ENCODE measurements around the gene DLG2. TPM values are rescaled to one million over a fixed set of nuclear protein-coding genes. Genes with fewer than 3 reads are reported as not detected.
A peak's percentile ranks its signal among the peaks of the same experiment; 100 is the strongest.

DLG2 gene
- total and polyA plus RNA-seq, 2 donors (not counting 3 experiments of a cell fraction or from before 2014, with no cell fraction given): 0.15 to 1.1 TPM

GRCh38 chr11:83723999-83724398 lies 1903.1 kb downstream of the DLG2 start:
- Histone ChIP-seq H3K79me2 (ENCODE audit: control insufficient read depth, insufficient read depth, low read length) (no peaks in the 10 kb centered on the region), H3K27me3 (ENCODE audit: control insufficient read depth in 2 of 2, insufficient read depth in 2 of 2, low read length in 2 of 2) (peaks cover 12 to 17% of the 10 kb centered on the region in 2 experiments), H3K36me3 (ENCODE audit: control insufficient read depth in 2 of 2, extremely low read depth in 1 of 2, insufficient read depth in 2 of 2, low read length in 2 of 2) (no peaks in the 10 kb centered on the region), H4K20me1 (replicated peaks; ENCODE audit: control insufficient read depth, extremely low read depth, insufficient read depth, low read length) (no peaks in the 10 kb centered on the region), H3K9me1 (replicated peaks; ENCODE audit: control insufficient read depth, extremely low read depth, insufficient read depth, low read length) (no peaks in the 10 kb centered on the region), H3K4me1 (ENCODE audit: control insufficient read depth, extremely low read depth, insufficient read depth, low read length) (no peaks in the 10 kb centered on the region), H2AFZ (ENCODE audit: low read depth, low read length) (peak overlapping the region; percentile 39), H3K4me2 (ENCODE audit: insufficient read depth, low read length) (peak overlapping the region; percentile 64), H3K9ac (replicated peaks; ENCODE audit: extremely low read depth, insufficient read depth, low read length) (no peak overlapping the region), H3K9me3 (replicated peaks; ENCODE audit: control insufficient read depth, insufficient read depth, low read length) (no peaks in the 10 kb centered on the region), H3K4me3 (replicated peaks in 1 of 3; ENCODE audit: insufficient read depth in 1 of 3, low read depth in 1 of 3, low read length in 3 of 3) (peak overlapping the region in 2 of 3 experiments; percentile 23 to 34), H3K27ac (ENCODE audit: insufficient read depth, low read depth, low read length) (no peak overlapping the region)
- DNase-seq (ENCODE audit: low read depth, low spot score): peak; percentile 65
- intact Hi-C loops (cut with micrococcal nuclease) (loop anchor here (1.0 to 2.0 kb wide), 3 partner anchors 203 to 817 kb away; no protein-coding TSS in a partner anchor), dilution Hi-C loops (cut with MboI; ENCODE audit: extremely low pct_ligation_motif_present, low sequenced_read_pairs) (no loop called here)
- CTCF ChIA-PET: interaction anchor here (0.6 to 3.8 kb wide), 13 partner anchors 8 to 1025 kb away, joined by 3 to 60 read pairs (median 6); no protein-coding TSS in a partner anchor
- TF ChIP-seq MYC (IDR thresholded peaks at IDR 0.05; ENCODE audit: low read depth, low read length) (no peak), POLR2A (IDR thresholded peaks at IDR 0.05; ENCODE audit: low read depth, low read length) (no peak), FOS (IDR thresholded peaks at IDR 0.05; ENCODE audit: borderline replicate concordance, insufficient read depth, low read length) (no peak), GATA2 (IDR thresholded peaks at IDR 0.05; ENCODE audit: insufficient read depth, insufficient read length, low read depth, low read length) (no peak), POLR2AphosphoS5 (IDR thresholded peaks at IDR 0.05; ENCODE audit: insufficient read depth, low read depth, low read length) (no peak), EZH2 (IDR thresholded peaks at IDR 0.05; ENCODE audit: borderline replicate concordance, low read depth, low read length, severe bottlenecking) (no peak), MAX (IDR thresholded peaks at IDR 0.05; ENCODE audit: insufficient read depth, insufficient read length) (no peak)
- TF ChIP-seq, protein P1, sequence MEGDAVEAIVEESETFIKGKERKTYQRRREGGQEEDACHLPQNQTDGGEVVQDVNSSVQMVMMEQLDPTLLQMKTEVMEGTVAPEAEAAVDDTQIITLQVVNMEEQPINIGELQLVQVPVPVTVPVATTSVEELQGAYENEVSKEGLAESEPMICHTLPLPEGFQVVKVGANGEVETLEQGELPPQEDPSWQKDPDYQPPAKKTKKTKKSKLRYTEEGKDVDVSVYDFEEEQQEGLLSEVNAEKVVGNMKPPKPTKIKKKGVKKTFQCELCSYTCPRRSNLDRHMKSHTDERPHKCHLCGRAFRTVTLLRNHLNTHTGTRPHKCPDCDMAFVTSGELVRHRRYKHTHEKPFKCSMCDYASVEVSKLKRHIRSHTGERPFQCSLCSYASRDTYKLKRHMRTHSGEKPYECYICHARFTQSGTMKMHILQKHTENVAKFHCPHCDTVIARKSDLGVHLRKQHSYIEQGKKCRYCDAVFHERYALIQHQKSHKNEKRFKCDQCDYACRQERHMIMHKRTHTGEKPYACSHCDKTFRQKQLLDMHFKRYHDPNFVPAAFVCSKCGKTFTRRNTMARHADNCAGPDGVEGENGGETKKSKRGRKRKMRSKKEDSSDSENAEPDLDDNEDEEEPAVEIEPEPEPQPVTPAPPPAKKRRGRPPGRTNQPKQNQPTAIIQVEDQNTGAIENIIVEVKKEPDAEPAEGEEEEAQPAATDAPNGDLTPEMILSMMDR (IDR thresholded peaks at IDR 0.05; ENCODE audit: extremely low read depth in 1 of 2, insufficient read depth in 1 of 2, low read depth in 1 of 2, low read length in 2 of 2): no peak
- POLR2A ChIA-PET: no interaction called here
- FAIRE-seq: peak; percentile 55
- BruUV-seq (replicated peaks): no TSS peak
